Sigmoid colon (tissue), 4 donors: ENCODE results near the gene SIK3.

ENCODE experiments used
- POLR2AphosphoS5 ChIP-seq, 4 donors: sonication (generic); formaldehyde crosslinking; IDR thresholded peaks; one replicate each; pipeline ENCODE4 v1.6.1; 2017; ENCODE audit warnings: antibody characterized with exemption in 4 of 4
- TF ChIP-seq, protein P1 (sequence below), 4 experiments: fragments of 450-650 bp in 3 of 4; fragments of 200-600 bp in 1 of 4; IDR thresholded peaks; one replicate each; pipeline ENCODE4 v1.5.1; 2016 to 2019; ENCODE audit warnings: antibody characterized with exemption in 4 of 4, mild to moderate bottlenecking in 3 of 4, moderate library complexity in 2 of 4

DNA sequence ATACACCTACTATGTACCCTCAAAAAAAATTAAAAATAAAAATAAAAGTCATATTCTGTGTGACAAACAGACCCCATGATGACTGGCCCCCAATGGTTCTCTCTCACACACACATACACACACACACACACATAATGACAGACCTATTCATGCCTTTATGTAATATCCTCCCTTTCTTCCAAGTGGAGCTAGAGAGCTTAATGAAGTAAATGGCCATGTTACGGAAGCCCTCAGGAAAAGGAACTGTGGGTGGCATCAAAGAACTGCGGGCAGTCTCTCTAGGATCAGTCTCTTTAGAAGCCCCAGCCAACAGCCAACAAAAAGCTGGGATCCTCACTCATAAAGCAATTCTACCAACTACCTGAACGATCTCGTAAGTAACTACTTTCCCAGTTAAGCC, 125.5 kb downstream of the SIK3 start:
- no peak for TF ChIP-seq POLR2AphosphoS5 (IDR thresholded peaks at IDR 0.05)
- TF ChIP-seq, protein P1, sequence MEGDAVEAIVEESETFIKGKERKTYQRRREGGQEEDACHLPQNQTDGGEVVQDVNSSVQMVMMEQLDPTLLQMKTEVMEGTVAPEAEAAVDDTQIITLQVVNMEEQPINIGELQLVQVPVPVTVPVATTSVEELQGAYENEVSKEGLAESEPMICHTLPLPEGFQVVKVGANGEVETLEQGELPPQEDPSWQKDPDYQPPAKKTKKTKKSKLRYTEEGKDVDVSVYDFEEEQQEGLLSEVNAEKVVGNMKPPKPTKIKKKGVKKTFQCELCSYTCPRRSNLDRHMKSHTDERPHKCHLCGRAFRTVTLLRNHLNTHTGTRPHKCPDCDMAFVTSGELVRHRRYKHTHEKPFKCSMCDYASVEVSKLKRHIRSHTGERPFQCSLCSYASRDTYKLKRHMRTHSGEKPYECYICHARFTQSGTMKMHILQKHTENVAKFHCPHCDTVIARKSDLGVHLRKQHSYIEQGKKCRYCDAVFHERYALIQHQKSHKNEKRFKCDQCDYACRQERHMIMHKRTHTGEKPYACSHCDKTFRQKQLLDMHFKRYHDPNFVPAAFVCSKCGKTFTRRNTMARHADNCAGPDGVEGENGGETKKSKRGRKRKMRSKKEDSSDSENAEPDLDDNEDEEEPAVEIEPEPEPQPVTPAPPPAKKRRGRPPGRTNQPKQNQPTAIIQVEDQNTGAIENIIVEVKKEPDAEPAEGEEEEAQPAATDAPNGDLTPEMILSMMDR (IDR thresholded peaks at IDR 0.05): no peak
